Measurements from ENCODE around the gene DOK3.
A peak's percentile ranks its signal among the peaks of the same experiment; 100 is the strongest.
"Not testable (repeated sequence)": the region's sequence is repeated elsewhere in the genome, so short reads cannot be mapped to it uniquely, and the experiment has no call there.

The DOK3 gene

DNA sequence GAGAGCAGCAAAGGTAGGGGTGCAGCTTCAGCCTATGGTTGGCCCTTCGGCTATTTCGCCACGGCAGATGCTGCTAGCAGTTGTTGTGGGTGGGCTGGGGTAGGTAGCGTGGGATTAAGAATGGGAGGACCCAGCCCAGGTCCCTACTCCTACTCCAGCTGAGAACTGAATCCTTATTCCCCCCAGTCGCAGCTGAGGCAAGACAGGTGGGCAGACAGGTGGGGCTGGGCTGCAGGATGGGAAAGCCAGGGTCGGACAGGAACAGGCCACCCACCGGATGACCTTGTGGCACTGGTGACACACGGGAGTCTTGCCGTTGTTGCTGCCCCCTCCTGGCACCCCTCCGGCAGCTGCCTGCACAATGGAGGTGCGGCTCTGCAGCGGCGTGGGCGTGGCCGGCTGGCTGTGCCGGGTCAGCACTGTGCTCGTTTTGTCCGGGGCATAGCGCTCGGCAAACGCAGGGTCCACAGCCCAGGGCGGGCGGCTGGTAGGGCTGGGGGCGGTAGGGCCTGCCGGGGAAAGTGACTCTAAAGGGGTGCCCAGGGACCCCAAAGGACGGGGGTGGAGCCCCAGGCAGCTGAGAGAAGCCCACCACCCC lies 20.4 kb downstream of the DOK3 start:
- H3K36me3 ChIP-seq (ENCODE audit: control insufficient read depth, insufficient read depth, low read length): no peaks in the 10 kb centered on the region; the same call in none of the 2 replicates
- DNase-seq (ENCODE audit: extremely low read depth, insufficient read length): no peak
- TF ChIP-seq, protein P1, sequence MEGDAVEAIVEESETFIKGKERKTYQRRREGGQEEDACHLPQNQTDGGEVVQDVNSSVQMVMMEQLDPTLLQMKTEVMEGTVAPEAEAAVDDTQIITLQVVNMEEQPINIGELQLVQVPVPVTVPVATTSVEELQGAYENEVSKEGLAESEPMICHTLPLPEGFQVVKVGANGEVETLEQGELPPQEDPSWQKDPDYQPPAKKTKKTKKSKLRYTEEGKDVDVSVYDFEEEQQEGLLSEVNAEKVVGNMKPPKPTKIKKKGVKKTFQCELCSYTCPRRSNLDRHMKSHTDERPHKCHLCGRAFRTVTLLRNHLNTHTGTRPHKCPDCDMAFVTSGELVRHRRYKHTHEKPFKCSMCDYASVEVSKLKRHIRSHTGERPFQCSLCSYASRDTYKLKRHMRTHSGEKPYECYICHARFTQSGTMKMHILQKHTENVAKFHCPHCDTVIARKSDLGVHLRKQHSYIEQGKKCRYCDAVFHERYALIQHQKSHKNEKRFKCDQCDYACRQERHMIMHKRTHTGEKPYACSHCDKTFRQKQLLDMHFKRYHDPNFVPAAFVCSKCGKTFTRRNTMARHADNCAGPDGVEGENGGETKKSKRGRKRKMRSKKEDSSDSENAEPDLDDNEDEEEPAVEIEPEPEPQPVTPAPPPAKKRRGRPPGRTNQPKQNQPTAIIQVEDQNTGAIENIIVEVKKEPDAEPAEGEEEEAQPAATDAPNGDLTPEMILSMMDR (IDR thresholded peaks at IDR 0.05; ENCODE audit: insufficient read depth, low read length, poor library complexity, severe bottlenecking): peak; percentile 48
- no peaks in the 10 kb centered on the region for H3K27me3 ChIP-seq (replicated peaks; ENCODE audit: control insufficient read depth, insufficient read depth, low read length)
- H3K4me3 ChIP-seq (replicated peaks; ENCODE audit: low read depth, low read length): no peak overlapping the region

GRCh38 chr5:177487975-177488374 lies 21.7 kb downstream of the DOK3 start:
- no peaks in the 10 kb centered on the region for H3K27me3 ChIP-seq (replicated peaks; ENCODE audit: control insufficient read depth, insufficient read depth, low read length)
- no peaks in the 10 kb centered on the region; the same call in none of the 2 replicates for H3K36me3 ChIP-seq (ENCODE audit: control insufficient read depth, insufficient read depth, low read length)
- TF ChIP-seq, protein P1 (IDR thresholded peaks at IDR 0.05; ENCODE audit: insufficient read depth, low read length, poor library complexity, severe bottlenecking): no peak
- H3K4me3 ChIP-seq (replicated peaks; ENCODE audit: low read depth, low read length): no peak overlapping the region
- no peak for DNase-seq (ENCODE audit: extremely low read depth, insufficient read length)

GRCh38 chr5:177487144-177487543 lies 22.5 kb downstream of the DOK3 start:
- Histone ChIP-seq H3K27me3 (replicated peaks; ENCODE audit: control insufficient read depth, insufficient read depth, low read length) (no peaks in the 10 kb centered on the region), H3K36me3 (ENCODE audit: control insufficient read depth, insufficient read depth, low read length) (no peaks in the 10 kb centered on the region; the same call in none of the 2 replicates), H3K4me3 (replicated peaks; ENCODE audit: low read depth, low read length) (no peak overlapping the region)
- DNase-seq (ENCODE audit: extremely low read depth, insufficient read length): no peak
- TF ChIP-seq, protein P1 (IDR thresholded peaks at IDR 0.05; ENCODE audit: insufficient read depth, low read length, poor library complexity, severe bottlenecking): no peak

- no peaks in the 10 kb centered on the region; the same call in none of the 2 replicates for H3K36me3 ChIP-seq (ENCODE audit: control insufficient read depth, insufficient read depth, low read length)
- TF ChIP-seq, protein P1 (IDR thresholded peaks at IDR 0.05; ENCODE audit: insufficient read depth, low read length, poor library complexity, severe bottlenecking): no peak
- no peak overlapping the region for H3K4me3 ChIP-seq (replicated peaks; ENCODE audit: low read depth, low read length)
- no peaks in the 10 kb centered on the region for H3K27me3 ChIP-seq (replicated peaks; ENCODE audit: control insufficient read depth, insufficient read depth, low read length)
- no peak for DNase-seq (ENCODE audit: extremely low read depth, insufficient read length)
Observed at GRCh38 chr5:177486256-177486655, 23.4 kb downstream of the DOK3 start.

DNA sequence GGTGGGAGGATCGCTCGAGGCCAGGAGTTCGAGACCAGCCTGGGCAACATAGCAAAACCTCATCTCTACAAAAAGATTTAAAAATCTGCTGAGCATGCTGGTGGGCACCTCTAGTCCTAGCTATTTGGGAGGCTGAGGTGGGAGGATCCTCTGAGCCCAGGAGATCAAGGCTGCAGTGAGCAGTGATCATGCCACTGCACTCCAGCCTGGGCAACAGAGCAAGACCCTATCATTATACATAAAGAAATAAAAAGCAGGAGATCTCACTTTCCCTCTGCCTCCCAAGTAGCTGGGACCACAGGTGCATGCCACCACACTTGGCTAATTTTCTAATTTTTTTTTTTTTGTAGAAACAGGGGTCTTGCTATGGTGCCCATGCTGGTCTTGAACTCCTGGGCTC lies 23.9 kb downstream of the DOK3 start:
- H3K36me3 ChIP-seq (ENCODE audit: control insufficient read depth, insufficient read depth, low read length); H3K4me3 ChIP-seq (replicated peaks; ENCODE audit: low read depth, low read length); H3K27me3 ChIP-seq (replicated peaks; ENCODE audit: control insufficient read depth, insufficient read depth, low read length); DNase-seq (ENCODE audit: extremely low read depth, insufficient read length): not testable (repeated sequence)

DNA sequence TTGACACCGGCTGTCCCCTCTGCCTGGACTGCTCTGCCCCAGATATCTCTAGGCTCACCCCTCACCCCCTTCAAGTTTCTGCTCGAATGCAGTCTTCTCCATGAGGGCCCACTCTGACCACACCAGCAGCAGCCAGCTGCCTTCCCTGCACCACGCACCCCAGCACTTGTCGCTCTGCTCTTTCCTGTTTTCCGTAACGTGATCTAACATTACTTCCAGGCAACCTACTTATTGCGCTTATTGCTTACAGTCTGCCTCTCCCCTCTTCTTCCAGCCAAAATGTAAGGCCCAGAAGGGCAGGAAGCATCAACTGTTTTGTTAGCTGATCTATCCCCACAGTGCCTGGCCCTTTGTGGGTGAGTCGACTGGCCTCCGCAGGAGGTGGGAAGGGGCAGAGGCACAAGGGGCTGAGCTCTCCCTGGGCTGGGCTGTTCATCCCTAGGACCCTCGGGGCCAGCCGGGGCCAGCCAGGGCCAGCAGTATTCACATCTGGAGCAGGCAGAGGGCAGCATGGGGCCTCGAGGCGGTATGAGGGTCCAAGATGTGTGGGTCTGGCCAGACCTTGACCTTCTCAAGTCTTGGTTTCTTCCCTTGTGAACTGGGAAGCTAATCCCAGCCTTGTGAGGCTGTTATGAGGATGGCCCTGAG lies 24.6 kb downstream of the DOK3 start:
- DNase-seq (ENCODE audit: extremely low read depth, insufficient read length): no peak
- TF ChIP-seq, protein P1 (IDR thresholded peaks at IDR 0.05; ENCODE audit: insufficient read depth, low read length, poor library complexity, severe bottlenecking): no peak
- Histone ChIP-seq H3K36me3 (ENCODE audit: control insufficient read depth, insufficient read depth, low read length) (no peaks in the 10 kb centered on the region; the same call in none of the 2 replicates), H3K4me3 (replicated peaks; ENCODE audit: low read depth, low read length) (no peak overlapping the region), H3K27me3 (replicated peaks; ENCODE audit: control insufficient read depth, insufficient read depth, low read length) (no peaks in the 10 kb centered on the region)
